HG03457 (cell line): Measurements from ENCODE around the gene WDR1.

Source experiments
- ATAC-seq: cut with Tn5 transposase; IDR thresholded peaks from one replicate; pipeline ENCODE4 v1.9.1; 2021; ENCODE audit warnings: moderate number of reproducible peaks; ENCODE audit not compliant: unreplicated experiment

The WDR1 gene

DNA sequence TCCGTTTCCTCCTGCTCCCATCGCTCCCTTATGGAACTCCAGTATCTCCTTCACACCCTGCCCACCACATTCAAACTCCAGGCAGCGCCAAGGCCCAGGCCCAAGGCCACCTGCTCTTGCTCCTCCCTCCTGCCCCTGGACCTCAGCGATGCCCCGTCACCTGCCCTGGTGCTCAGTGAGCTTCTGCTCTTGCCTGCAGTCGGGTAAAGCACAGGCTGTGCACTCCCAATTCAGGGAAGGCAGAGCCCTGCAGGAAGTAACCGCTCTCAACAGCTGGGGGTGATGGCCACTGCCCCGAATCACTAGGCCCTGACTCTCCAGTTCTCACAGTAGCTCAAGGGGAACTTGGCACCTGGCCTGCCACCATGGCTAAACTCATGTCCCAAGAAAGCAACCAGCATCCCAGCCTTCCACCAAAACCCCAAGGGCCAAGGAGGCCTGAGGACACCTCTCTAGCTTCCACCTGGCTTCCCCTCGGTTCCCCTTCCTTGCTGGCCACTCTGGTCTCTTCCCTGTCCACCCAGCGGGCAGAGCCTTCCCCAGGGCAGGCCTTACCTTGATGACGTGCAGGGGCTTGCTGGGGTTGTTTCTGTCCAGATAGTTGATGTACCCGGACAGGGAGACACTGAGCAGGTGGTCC, 29.3 kb downstream of the WDR1 start:
- no peak for ATAC-seq

DNA sequence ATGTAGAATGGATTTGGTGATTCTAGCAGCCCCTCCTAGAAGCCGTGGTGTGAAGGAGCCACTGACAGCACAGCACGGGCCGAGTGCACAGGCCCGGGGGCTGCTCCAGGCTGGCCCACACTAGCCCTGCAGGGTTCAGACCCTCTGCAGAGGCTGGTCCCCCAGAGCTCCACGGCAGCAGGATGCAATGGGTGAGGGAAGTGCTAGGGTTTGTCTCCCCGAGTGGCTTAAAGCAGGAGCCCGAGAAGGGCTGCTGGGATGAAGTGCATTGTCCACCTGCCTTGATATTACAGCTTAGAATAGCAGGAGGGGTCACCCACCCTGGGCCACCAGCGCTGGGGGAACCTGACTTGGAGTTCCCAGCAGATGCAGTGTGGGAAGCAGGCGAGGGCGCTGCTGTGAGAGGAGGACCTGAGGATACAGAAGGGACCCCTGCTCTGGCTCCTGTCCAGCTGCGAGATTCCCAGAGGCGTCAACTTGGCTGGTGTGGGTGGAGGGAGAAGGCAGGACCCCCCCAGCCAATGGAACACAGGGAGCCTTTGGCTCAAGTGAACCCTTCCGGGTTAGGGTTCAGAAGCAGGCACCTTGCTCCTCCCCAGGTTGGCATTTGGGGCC, 30.0 kb downstream of the WDR1 start:
- no peak for ATAC-seq

DNA sequence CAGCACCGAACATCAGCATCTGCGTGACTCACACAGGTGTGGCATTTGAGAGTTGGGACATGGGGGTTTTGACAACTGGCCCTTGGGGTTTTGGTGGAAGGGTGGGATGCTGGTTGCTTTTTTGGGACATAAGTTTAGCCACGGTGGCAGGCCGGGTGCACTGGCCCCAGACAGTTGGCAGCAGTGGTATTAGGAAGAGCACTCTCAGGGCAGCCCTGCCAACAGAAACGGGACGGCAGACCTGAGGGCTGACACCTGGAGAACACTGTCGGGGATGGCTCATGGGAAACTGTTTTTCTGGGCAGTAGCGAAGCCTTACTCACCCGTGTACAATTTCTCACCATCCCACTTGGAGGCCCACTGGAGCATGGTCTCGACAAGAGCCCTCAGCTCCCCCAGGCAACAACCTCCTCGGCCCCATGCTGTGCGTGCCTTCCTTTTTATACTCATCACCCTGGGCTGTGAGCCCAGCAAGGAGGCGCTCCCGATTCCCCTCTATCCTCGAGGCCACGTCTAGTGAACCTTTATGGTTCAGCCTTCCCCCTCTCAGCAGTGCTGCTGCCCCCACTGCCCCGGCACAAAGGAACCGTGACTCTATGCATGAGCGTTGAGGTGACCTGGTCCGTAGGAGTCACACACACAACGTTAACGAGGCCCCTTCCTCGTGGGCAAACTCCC, 30.6 kb downstream of the WDR1 start:
- no peak for ATAC-seq

DNA sequence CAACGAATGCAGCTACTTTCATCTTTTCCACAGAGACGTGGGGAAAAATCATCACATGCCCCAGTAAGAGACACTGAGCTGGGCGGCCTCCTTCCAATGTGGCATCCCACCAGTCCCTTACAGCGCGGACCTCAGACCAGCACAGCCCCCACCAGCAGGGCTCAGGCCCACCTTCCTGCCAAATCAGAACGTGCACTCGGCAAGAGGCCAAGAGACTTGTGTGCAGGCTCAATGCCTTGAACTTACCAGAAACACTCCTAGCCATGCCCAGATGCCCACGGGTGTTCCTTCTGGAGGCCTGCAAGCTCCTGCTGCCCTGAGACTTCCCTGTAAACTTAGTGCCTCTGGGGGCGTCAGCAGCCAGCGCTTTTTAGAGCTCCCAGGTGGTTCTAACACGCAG, 31.2 kb downstream of the WDR1 start:
- no peak for ATAC-seq

- no peak for ATAC-seq
Measured at GRCh38 chr4:10084651-10085358, 31.8 kb downstream of the WDR1 start.

DNA sequence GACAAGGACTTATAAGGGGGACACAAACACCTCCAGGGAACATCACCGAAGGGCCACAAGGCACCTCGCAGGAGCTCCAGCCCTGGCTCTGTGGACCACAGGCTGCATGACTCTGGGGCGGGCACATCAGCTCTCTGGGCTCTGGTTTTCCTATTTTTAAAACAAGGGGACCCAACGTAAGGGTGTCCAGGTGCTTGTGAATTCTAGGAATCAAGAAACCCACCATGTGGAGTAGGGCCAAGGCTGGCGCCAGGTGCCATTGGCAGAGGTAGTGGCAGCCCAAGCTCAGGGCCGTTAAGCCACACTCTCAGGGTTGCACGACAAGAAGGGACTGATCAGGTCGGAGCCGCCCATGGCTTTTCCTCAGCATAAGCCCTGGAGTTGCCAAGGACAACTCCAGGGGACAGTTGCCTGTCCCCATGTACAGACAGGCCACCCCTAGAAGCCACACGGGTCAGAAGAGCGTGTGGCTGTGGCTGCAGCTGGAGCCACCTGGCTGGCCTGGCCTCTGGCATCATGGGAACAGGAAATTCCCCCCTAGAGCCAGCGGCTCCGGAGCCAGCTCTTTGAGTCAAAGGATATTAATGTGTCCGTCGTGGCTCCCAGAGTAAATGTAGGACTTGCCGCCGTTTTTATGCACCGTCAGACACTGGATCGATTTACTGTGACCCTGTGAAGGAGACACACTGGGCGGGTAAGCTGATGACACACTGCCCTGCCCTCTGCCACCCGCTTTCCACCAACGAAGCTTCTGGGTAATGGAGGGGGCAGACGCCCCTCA, 32.5 kb downstream of the WDR1 start:
- ATAC-seq, result no peak

GRCh38 chr4:10083331-10083771, 33.2 kb downstream of the WDR1 start:
- ATAC-seq, result no peak

DNA sequence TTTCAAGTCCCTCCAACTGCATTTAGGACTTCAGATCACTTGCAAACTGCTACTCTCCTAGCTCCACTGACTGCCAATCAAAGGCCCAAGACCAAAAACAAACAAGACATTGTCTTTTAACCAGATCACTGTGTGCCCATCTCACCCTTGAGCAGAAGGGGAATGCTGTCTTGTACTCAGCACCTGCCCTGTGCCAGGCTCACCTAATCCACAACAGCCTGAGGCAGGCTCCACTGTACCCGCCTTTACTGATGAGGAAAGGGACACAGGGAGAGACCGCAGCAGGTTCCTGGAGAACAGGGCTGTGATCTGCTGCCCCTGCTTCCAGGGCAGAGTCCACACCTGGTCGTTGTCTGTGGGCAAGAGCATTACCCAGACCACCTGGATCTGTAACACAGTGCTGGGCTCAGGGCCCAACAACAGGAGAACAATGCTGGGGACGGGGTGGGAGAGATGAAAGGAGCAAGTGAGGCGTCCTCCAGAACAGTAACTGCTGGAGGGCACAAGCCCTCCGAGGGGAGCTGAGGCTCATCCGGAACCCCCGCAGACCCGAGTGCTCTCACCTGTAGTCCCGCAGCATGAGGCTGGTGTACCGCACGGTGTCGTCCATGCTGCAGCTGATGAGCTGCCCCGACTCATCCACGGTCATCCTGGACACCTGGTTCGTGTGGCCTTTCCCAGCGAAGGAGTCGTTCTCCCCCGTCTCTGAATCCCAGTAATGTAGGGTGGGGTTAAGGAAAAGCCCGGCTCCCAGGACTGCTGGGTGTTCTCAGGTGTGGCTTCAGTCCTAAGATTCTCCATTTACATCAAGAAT, 33.9 kb downstream of the WDR1 start:
- no peak for ATAC-seq

GRCh38 chr4:10082047-10082446, 34.6 kb downstream of the WDR1 start:
- ATAC-seq, result no peak

GRCh38 chr4:10081218-10081606, 35.4 kb downstream of the WDR1 start:
- no peak for ATAC-seq

- no peak for ATAC-seq
Measured at GRCh38 chr4:10080589-10081217, 35.9 kb downstream of the WDR1 start.

GRCh38 chr4:10079912-10080588, 36.5 kb downstream of the WDR1 start:
- ATAC-seq, result no peak

- ATAC-seq, result no peak
Measured at GRCh38 chr4:10079256-10079655, 37.3 kb downstream of the WDR1 start.

GRCh38 chr4:10078481-10079233, 37.9 kb downstream of the WDR1 start:
- no peak for ATAC-seq

DNA sequence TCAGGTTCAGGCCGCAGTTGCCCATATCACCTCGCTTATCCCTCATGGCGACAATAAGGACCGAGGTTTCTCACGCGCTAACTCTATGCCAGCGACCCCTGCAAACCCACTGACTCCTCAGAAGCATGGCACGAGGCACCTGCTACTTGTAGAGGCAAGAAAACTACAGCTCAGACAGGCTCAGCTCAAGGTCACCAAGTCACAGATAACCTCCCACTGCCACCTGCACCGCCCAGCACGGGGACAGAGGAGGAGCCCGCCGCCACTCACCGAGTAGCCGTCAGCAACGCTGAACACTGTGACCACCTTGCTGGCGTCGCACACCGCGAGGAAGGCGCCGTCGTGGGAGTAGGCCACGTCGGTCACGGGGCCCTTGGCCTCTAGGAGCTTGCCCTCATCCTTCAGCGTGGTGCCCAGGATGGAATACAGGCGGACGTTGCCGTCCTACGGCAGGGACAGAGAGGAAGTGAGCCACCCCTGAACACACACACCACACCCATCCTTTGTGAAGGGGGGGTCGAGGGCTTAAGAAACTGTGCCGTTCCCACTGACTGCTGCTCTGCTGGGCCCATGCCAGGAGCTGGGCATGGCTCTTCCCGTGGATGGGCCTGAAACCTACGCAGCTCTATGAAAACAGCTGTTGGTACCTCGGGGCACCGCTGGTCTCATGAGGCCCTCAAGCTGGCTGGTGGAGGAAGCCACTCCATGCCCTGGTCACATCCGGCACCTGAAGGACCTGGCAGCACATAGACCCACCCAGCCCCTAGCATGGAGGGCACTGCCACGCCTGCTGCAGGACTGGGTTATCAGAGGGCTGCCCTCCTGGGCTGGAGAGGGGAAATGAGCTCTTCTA, 38.9 kb downstream of the WDR1 start:
- no peak for ATAC-seq

GRCh38 chr4:10077076-10077475, 39.5 kb downstream of the WDR1 start:
- ATAC-seq, result no peak

- no peak for ATAC-seq
Measured at GRCh38 chr4:10075953-10076391, 40.6 kb downstream of the WDR1 start.
